ENCODE results near the gene RASGEF1C.

The RASGEF1C gene

GRCh38 chr5:180138214-180138975, 70.6 kb downstream of the RASGEF1C start:
- no peak for TF ChIP-seq CTCF (conservative IDR thresholded peaks at IDR 0.05; ENCODE audit: low read depth)
- no peak overlapping the region for H3K27ac ChIP-seq
- no peak for DNase-seq (ENCODE audit: low spot score)
- ChIA-PET CTCF (no interaction called here), POLR2A (ENCODE audit: low non-redundant PET) (no interaction called here)

- no peak for TF ChIP-seq CTCF (conservative IDR thresholded peaks at IDR 0.05; ENCODE audit: low read depth)
- CTCF ChIA-PET, result no interaction called here
- POLR2A ChIA-PET (ENCODE audit: low non-redundant PET), result no interaction called here
- DNase-seq (ENCODE audit: low spot score), result no peak
- no peak overlapping the region for H3K27ac ChIP-seq
Measured at GRCh38 chr5:180137401-180138213, 71.4 kb downstream of the RASGEF1C start.

- no peak overlapping the region for H3K27ac ChIP-seq
- TF ChIP-seq CTCF (conservative IDR thresholded peaks at IDR 0.05; ENCODE audit: low read depth), result no peak
- ChIA-PET CTCF (no interaction called here), POLR2A (ENCODE audit: low non-redundant PET) (no interaction called here)
- no peak for DNase-seq (ENCODE audit: low spot score)
Measured at GRCh38 chr5:180136630-180137381, 72.2 kb downstream of the RASGEF1C start.

- POLR2A ChIA-PET (ENCODE audit: low non-redundant PET), result no interaction called here
- DNase-seq (ENCODE audit: low spot score), result no peak
Measured at GRCh38 chr5:180135967-180136629, 72.9 kb downstream of the RASGEF1C start.

GRCh38 chr5:180135128-180135955, 73.7 kb downstream of the RASGEF1C start:
- POLR2A ChIA-PET (ENCODE audit: low non-redundant PET), result interaction anchor here (0.8 kb wide), 1 partner anchor 179 kb away, joined by 3 read pairs; no protein-coding TSS in a partner anchor
- no peak overlapping the region for H3K27ac ChIP-seq
- CTCF ChIA-PET, result interaction anchor here (0.5 to 0.8 kb wide), 2 partner anchors 324 to 484 kb away, joined by 3 read pairs; no protein-coding TSS in a partner anchor
- TF ChIP-seq CTCF (conservative IDR thresholded peaks at IDR 0.05; ENCODE audit: low read depth), result no peak
- peak; percentile 79 for DNase-seq (ENCODE audit: low spot score)

More at GRCh38 chr5:180135967-180136629, 72.9 kb downstream of the RASGEF1C start:
- CTCF ChIA-PET, result interaction anchor here (0.5 kb wide), 1 partner anchor 325 kb away, joined by 3 read pairs; no protein-coding TSS in a partner anchor
- no peak overlapping the region for H3K27ac ChIP-seq
- TF ChIP-seq CTCF (conservative IDR thresholded peaks at IDR 0.05; ENCODE audit: low read depth), result no peak
